DOHH2 (cell line): ENCODE data around the gene CATSPER3.

ENCODE experiments used
- CTCF ChIP-seq: fragments of 200-600 bp; sonication (generic); IDR thresholded peaks from one replicate; pipeline ENCODE4 v1.5.1; 2014; ENCODE audit warnings: antibody characterized with exemption, mild to moderate bottlenecking, low read depth, low read length; ENCODE audit not compliant: poor library complexity, severe bottlenecking
- EZH2phosphoT487 ChIP-seq: fragments of 200-600 bp; sonication (generic); IDR thresholded peaks from 2 replicates; pipeline ENCODE4 v1.6.1; 2017; ENCODE audit warnings: borderline replicate concordance, mild to moderate bottlenecking, antibody characterized with exemption, low read length, moderate library complexity, mixed read lengths

- TF ChIP-seq CTCF (no peak), EZH2phosphoT487 (no peak)
Measured at GRCh38 chr5:134934202-134934601, 33.5 kb upstream of the CATSPER3 start.
